ENCODE results near the gene CIPC. TPM values are rescaled to one million over a fixed set of nuclear protein-coding genes. Genes with fewer than 3 reads are reported as not detected.

CIPC gene
- total and polyA plus RNA-seq, 2 of the 4 experiments (the other 2 are of a cell fraction): 6.6 to 12.9 TPM

GRCh38 chr14:77110286-77110685 is 12.2 kb downstream of the CIPC start:
- intact Hi-C loops (cut with micrococcal nuclease): no loop called here
- no peak overlapping the region for H3K56ac ChIP-seq (ENCODE audit: extremely low read depth, insufficient read depth, low read length)
- no peak overlapping the region for H2BK15ac ChIP-seq (ENCODE audit: low read depth, low read length)
- ChIA-PET POLR2A (ENCODE audit: unreplicated experiment) (no interaction called here), CTCF (no interaction called here)
- no peak overlapping the region for H4K91ac ChIP-seq (ENCODE audit: insufficient read depth, low read depth, low read length)
- no peak overlapping the region for H3K27ac ChIP-seq (ENCODE audit: insufficient read depth, low read length)
- H3K4me3 ChIP-seq (ENCODE audit: insufficient read depth, low read depth, low read length): no peak overlapping the region
- no peak overlapping the region for H3K4ac ChIP-seq (ENCODE audit: low read depth, low read length)
- H3K9me1 ChIP-seq (ENCODE audit: insufficient read depth, low read length): peaks cover 4% of the 10 kb centered on the region; the same call in 1 of the 2 replicates
- no peaks in the 10 kb centered on the region for H3K9me3 ChIP-seq (ENCODE audit: control insufficient read depth, insufficient read depth, low read length)
- no peak overlapping the region for H3K14ac ChIP-seq (replicated peaks; ENCODE audit: low read depth, low read length)
- no peak overlapping the region for H2BK120ac ChIP-seq (ENCODE audit: low read depth, low read length)
- no peaks in the 10 kb centered on the region for H3K4me1 ChIP-seq (ENCODE audit: control insufficient read depth, insufficient read depth, low read length)
- TF ChIP-seq CHD1 (IDR thresholded peaks at IDR 0.05; ENCODE audit: low read depth, low read length) (no peak), CEBPB (IDR thresholded peaks at IDR 0.05; ENCODE audit: low read depth, low read length) (no peak), RAD21 (IDR thresholded peaks at IDR 0.05; ENCODE audit: low read length) (no peak), RFX5 (IDR thresholded peaks at IDR 0.05; ENCODE audit: low read depth, low read length) (no peak), NFE2L2 (IDR thresholded peaks at IDR 0.05; ENCODE audit: low read depth, low read length) (no peak), RCOR1 (IDR thresholded peaks at IDR 0.05; ENCODE audit: insufficient replicate concordance, low read length) (no peak), USF2 (IDR thresholded peaks at IDR 0.05; ENCODE audit: low read depth, low read length) (no peak), FOS (IDR thresholded peaks at IDR 0.05; ENCODE audit: low read depth, low read length) (no peak), SMC3 (IDR thresholded peaks at IDR 0.05; ENCODE audit: low read depth, low read length) (no peak), MXI1 (IDR thresholded peaks at IDR 0.05; ENCODE audit: borderline replicate concordance, low read depth, low read length) (no peak), POLR2A (IDR thresholded peaks at IDR 0.05; ENCODE audit: low read depth, low read length) (no peak), CTCF (conservative IDR thresholded peaks at IDR 0.05; ENCODE audit: low read depth, low read length) (no peak), MAZ (IDR thresholded peaks at IDR 0.05; ENCODE audit: borderline replicate concordance, low read depth, low read length) (no peak), MAFK (IDR thresholded peaks at IDR 0.05; ENCODE audit: low read depth, low read length) (no peak)
- TF ChIP-seq, protein P1, sequence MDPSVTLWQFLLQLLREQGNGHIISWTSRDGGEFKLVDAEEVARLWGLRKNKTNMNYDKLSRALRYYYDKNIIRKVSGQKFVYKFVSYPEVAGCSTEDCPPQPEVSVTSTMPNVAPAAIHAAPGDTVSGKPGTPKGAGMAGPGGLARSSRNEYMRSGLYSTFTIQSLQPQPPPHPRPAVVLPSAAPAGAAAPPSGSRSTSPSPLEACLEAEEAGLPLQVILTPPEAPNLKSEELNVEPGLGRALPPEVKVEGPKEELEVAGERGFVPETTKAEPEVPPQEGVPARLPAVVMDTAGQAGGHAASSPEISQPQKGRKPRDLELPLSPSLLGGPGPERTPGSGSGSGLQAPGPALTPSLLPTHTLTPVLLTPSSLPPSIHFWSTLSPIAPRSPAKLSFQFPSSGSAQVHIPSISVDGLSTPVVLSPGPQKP (IDR thresholded peaks at IDR 0.05; ENCODE audit: borderline replicate concordance, low read depth, low read length): no peak
- H3K23ac ChIP-seq (ENCODE audit: low read depth, low read length): no peak overlapping the region
- no peak overlapping the region for H2BK20ac ChIP-seq (ENCODE audit: low read depth, low read length)
- no peak overlapping the region for H3K4me2 ChIP-seq (ENCODE audit: low read depth, low read length)
- no peak overlapping the region for H2AK5ac ChIP-seq (ENCODE audit: low read depth, low read length)
- no peak overlapping the region for H4K5ac ChIP-seq (ENCODE audit: low read depth, low read length)
- no peaks in the 10 kb centered on the region for H3K79me1 ChIP-seq (ENCODE audit: low read depth in 1 of 2, low read length in 2 of 2)
- no peaks in the 10 kb centered on the region for H4K20me1 ChIP-seq (ENCODE audit: insufficient read depth, low read length)
- H2AK9ac ChIP-seq (replicated peaks; ENCODE audit: low read depth, low read length, poor library complexity): no peak overlapping the region
- H3K36me3 ChIP-seq (ENCODE audit: control insufficient read depth, insufficient read depth, low read length): peaks cover 20% of the 10 kb centered on the region
- in situ Hi-C loops (cut with MboI; ENCODE audit: low sequenced_read_pairs): no loop called here
- WGBS, 2 experiments (ENCODE audit: extremely low coverage in 2 of 2, insufficient read length in 1 of 2): no CpG with 5 or more reads among the region's 1 CpG
- no peaks in the 10 kb centered on the region for H3K27me3 ChIP-seq (ENCODE audit: control insufficient read depth, insufficient read depth, low read length)
- ATAC-seq (ENCODE audit: low read depth): no peak
- H3K9ac ChIP-seq (ENCODE audit: low read depth, low read length): no peak overlapping the region
- H2AFZ ChIP-seq (replicated peaks; ENCODE audit: low read length, poor library complexity): no peak overlapping the region
- BruUV-seq (replicated peaks): no TSS peak
- dilution Hi-C loops (cut with HindIII; ENCODE audit: low sequenced_read_pairs, unreplicated experiment): no loop called here
- no peak overlapping the region for H3K18ac ChIP-seq (ENCODE audit: low read depth, low read length)
- no peak for DNase-seq
- no peak overlapping the region for H2BK5ac ChIP-seq (ENCODE audit: low read depth, low read length, poor library complexity, severe bottlenecking)
- H4K8ac ChIP-seq (ENCODE audit: low read depth in 2 of 2, low read length in 2 of 2): no peak overlapping the region

All from IMR-90 (cell line).